RWPE1 (cell line): Measurements from ENCODE around the gene PTPRN2.

ENCODE experiments used
- CTCF ChIA-PET: fragments of 350-600 bp; sonication (Branson Sonifier 250); formaldehyde crosslinking; extraction: SDS; loops from one replicate; lab custom pipeline; 2021; lab: Yijun Ruan, JAX
- POLR2A ChIA-PET: fragments of 400-600 bp; formaldehyde crosslinking; extraction: SDS; loops from one replicate; lab custom pipeline; 2020; ENCODE audit warnings: antibody characterized with exemption; ENCODE audit not compliant: low non-redundant PET; lab: Yijun Ruan, JAX
- DNase-seq: peaks from one replicate; pipeline ENCODE4 v3.0.0; 2012; ENCODE audit warnings: low spot score
- H3K27ac ChIP-seq: fragments of 450-650 bp; 2 replicates; pipeline ENCODE4 v1.5.1; 2017
- CTCF ChIP-seq: fragments of 450-650 bp; conservative IDR thresholded peaks from 2 replicates; pipeline ENCODE4 v1.5.1; 2017; ENCODE audit warnings: low read depth, mild to moderate bottlenecking

Gene PTPRN2

GRCh38 chr7:157715938-157716280, 871.7 kb downstream of the PTPRN2 start:
- POLR2A ChIA-PET = no interaction called here
- DNase-seq = no peak
- CTCF ChIA-PET = no interaction called here
- TF ChIP-seq CTCF = no peak
- no peak overlapping the region for H3K27ac ChIP-seq

- no peak for TF ChIP-seq CTCF
- CTCF ChIA-PET = interaction anchor here (0.7 kb wide), 1 partner anchor 235 kb away, joined by 3 read pairs; no protein-coding TSS in a partner anchor
- POLR2A ChIA-PET = no interaction called here
- no peak overlapping the region for H3K27ac ChIP-seq
- no peak for DNase-seq
Observed at GRCh38 chr7:157715071-157715937, 872.3 kb downstream of the PTPRN2 start.

- no peak overlapping the region for H3K27ac ChIP-seq
- CTCF ChIA-PET = no interaction called here
- POLR2A ChIA-PET = no interaction called here
- no peak for DNase-seq
- TF ChIP-seq CTCF = no peak
Observed at GRCh38 chr7:157714166-157715070, 873.2 kb downstream of the PTPRN2 start.

GRCh38 chr7:157713591-157713990, 874.0 kb downstream of the PTPRN2 start:
- POLR2A ChIA-PET = no interaction called here
- no peak overlapping the region for H3K27ac ChIP-seq
- no peak for DNase-seq
- no peak for TF ChIP-seq CTCF
- CTCF ChIA-PET = no interaction called here

GRCh38 chr7:157712666-157713235, 874.9 kb downstream of the PTPRN2 start:
- POLR2A ChIA-PET = no interaction called here
- CTCF ChIA-PET = no interaction called here
- no peak overlapping the region for H3K27ac ChIP-seq
- no peak for TF ChIP-seq CTCF
- DNase-seq = no peak

GRCh38 chr7:157711353-157711888, 876.2 kb downstream of the PTPRN2 start:
- POLR2A ChIA-PET = no interaction called here
- no peak for DNase-seq
- CTCF ChIA-PET = no interaction called here
- no peak overlapping the region for H3K27ac ChIP-seq
- no peak for TF ChIP-seq CTCF
